Activated CD4-positive, alpha-beta memory T cell treated with anti-CD3 and anti-CD28 coated beads for 36 hours (primary cell): ENCODE data around the gene DOK3. TPM values are rescaled to one million over a fixed set of nuclear protein-coding genes. Genes with fewer than 3 reads are reported as not detected.

Experiments
- CTCF ChIA-PET: fragments of 350-600 bp; sonication (Branson Sonifier 250); formaldehyde crosslinking; loops from one replicate; lab custom pipeline; 2021; ENCODE audit warnings: antibody characterized with exemption, inconsistent platforms; lab: Charles Lee
- POLR2A ChIA-PET: fragments of 350-600 bp; sonication (Branson Sonifier 250); formaldehyde crosslinking; loops from one replicate; lab custom pipeline; 2021; ENCODE audit warnings: antibody characterized with exemption; lab: Charles Lee
- DNase-seq: peaks from one replicate; pipeline ENCODE4 v3.0.0-alpha.2; 2020
- H3K27ac Mint-ChIP-seq: one replicate; pipeline ENCODE4 v1.8.0; 2021; ENCODE audit warnings: mixed read lengths
- H3K27me3 Mint-ChIP-seq: one replicate; pipeline ENCODE4 v1.8.0; 2021; ENCODE audit warnings: mixed read lengths
- H3K36me3 Mint-ChIP-seq: one replicate; pipeline ENCODE4 v1.8.0; 2021; ENCODE audit warnings: mixed read lengths
- H3K4me1 Mint-ChIP-seq: one replicate; pipeline ENCODE4 v1.8.0; 2021; ENCODE audit warnings: low read depth, mixed read lengths
- H3K4me3 Mint-ChIP-seq: one replicate; pipeline ENCODE4 v1.8.0; 2021; ENCODE audit warnings: mild to moderate bottlenecking, mixed read lengths
- H3K9me3 Mint-ChIP-seq: one replicate; pipeline ENCODE4 v1.8.0; 2021; ENCODE audit warnings: mixed read lengths
- intact Hi-C: fragments of 100-400 bp; cut with micrococcal nuclease; formaldehyde crosslinking; loops from one replicate; pipeline ENCODE4 v1.15.1; 2023
- total RNA-seq, 2 experiments: library from RNA; stranded (reverse); gene quantifications; one replicate each; pipeline ENCODE4 v1.2.3, GENCODE V29; 2021

DOK3 gene
- total RNA-seq, 2 experiments from 2014 or later, result 0.52 to 1.3 TPM

DNA sequence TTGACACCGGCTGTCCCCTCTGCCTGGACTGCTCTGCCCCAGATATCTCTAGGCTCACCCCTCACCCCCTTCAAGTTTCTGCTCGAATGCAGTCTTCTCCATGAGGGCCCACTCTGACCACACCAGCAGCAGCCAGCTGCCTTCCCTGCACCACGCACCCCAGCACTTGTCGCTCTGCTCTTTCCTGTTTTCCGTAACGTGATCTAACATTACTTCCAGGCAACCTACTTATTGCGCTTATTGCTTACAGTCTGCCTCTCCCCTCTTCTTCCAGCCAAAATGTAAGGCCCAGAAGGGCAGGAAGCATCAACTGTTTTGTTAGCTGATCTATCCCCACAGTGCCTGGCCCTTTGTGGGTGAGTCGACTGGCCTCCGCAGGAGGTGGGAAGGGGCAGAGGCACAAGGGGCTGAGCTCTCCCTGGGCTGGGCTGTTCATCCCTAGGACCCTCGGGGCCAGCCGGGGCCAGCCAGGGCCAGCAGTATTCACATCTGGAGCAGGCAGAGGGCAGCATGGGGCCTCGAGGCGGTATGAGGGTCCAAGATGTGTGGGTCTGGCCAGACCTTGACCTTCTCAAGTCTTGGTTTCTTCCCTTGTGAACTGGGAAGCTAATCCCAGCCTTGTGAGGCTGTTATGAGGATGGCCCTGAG lies 24.6 kb downstream of the DOK3 start:
- no peak overlapping the region for H3K4me3 Mint-ChIP-seq
- no peaks in the 10 kb centered on the region for H3K9me3 Mint-ChIP-seq
- H3K36me3 Mint-ChIP-seq, result peaks cover 8% of the 10 kb centered on the region
- CTCF ChIA-PET, result interaction anchor here (1.1 kb wide), 1 partner anchor 16 kb away, joined by 5 read pairs; no protein-coding TSS in a partner anchor
- H3K27me3 Mint-ChIP-seq, result no peaks in the 10 kb centered on the region
- intact Hi-C loops, result no loop called here
- no peak overlapping the region for H3K27ac Mint-ChIP-seq
- no peak for DNase-seq
- POLR2A ChIA-PET, result no interaction called here
- peaks cover under 1% of the 10 kb centered on the region for H3K4me1 Mint-ChIP-seq

DNA sequence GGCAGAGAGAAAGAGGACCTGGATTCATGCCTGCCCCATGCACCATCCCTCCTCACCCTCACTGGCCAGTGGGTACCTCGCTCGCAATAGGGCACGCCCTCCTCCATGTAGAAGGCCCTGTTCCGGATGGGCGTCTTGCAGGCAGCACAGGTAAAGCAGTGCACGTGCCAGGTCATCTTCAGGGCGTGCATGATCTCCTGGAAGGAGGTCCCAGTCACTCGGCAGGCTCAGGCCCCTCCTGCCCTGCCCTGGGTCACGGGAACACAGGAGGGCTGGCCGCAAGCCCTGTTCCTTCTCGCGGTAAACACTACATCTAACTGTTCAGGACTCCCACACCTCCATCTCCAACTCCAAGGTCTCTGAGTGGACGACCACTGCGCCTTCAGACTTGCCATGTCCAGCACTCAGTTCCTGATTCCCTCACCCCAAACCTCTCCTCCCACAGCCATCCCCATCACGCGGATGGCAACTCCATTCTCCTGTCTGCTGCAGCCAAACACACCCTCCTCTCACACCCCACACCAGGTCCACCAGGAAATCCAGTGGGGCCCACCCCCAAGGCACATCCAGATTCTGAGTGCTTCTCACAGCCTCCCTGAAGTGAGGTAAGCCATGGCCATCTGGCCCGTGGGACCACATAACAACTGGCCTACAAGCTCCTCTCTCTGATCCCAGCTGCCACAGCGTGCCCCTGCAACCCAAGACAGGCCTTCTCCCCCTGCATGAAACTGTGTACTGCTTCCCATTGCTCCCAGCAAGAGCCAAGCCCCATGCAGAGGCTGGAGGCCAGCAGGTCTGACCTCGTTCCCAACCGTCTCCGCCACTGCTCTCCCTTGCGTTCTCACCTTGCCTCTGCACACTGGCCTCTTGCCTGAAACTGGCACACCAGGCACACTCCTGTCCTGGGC lies 25.4 kb downstream of the DOK3 start:
- Mint-ChIP-seq H3K36me3 (peaks cover 7% of the 10 kb centered on the region), H3K27me3 (no peaks in the 10 kb centered on the region), H3K4me1 (peaks cover 5% of the 10 kb centered on the region), H3K9me3 (no peaks in the 10 kb centered on the region), H3K4me3 (no peak overlapping the region), H3K27ac (no peak overlapping the region)
- DNase-seq, result no peak
- ChIA-PET POLR2A (no interaction called here), CTCF (interaction anchor here (1.1 kb wide), 1 partner anchor 17 kb away, joined by 5 read pairs; no protein-coding TSS in a partner anchor)
- intact Hi-C loops, result no loop called here

DNA sequence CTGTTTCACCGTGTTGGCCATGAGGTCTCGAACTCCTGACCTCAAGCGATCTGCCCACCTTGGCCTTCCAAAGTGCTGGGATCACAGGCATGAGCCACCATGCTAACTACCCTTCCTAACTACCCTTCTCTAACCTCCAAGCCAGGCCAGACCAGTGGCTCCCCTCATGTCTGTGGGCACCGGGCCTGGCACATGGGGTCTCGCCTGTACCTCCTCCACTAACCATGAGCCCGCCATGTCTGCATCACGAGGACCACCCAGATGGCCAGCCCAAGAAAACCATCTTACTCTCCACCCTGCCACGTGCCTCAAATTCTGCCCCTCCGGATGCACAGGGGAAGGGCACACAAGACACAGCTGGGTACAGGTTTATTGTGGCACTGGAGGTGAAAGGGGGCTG lies 26.6 kb downstream of the DOK3 start:
- Mint-ChIP-seq H3K27ac (no peak overlapping the region), H3K27me3 (no peaks in the 10 kb centered on the region), H3K9me3 (no peaks in the 10 kb centered on the region), H3K4me3 (no peak overlapping the region), H3K4me1 (peaks cover 12% of the 10 kb centered on the region), H3K36me3 (peaks cover 6% of the 10 kb centered on the region)
- POLR2A ChIA-PET, result interaction anchor here (1.1 kb wide), 1 partner anchor 26 kb away, joined by 3 read pairs; no protein-coding TSS in a partner anchor
- CTCF ChIA-PET, result no interaction called here
- intact Hi-C loops, result no loop called here
- no peak for DNase-seq

DNA sequence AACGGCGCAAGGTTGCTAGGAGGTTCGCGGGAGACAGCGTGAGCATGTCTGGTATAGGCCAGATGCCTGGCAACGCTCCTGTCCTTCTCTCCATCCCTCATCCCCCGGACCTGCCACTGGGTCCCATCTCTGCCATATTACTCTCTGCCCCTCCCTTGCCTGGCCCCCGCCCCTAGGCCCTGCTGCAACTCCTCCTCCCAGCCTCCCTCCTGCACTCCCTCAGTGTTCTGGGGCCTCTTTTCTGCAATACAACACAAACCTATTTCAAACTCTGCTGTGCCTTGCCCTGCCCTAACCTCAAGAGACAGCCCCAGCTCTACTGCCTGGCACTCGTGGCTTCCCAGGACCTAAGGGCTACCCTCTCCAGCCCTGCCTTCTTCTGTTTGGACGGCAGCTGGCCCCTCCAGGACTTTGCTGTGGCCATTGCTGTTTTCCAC lies 27.2 kb downstream of the DOK3 start:
- no peaks in the 10 kb centered on the region for H3K27me3 Mint-ChIP-seq
- no peak overlapping the region for H3K4me3 Mint-ChIP-seq
- H3K9me3 Mint-ChIP-seq, result no peaks in the 10 kb centered on the region
- CTCF ChIA-PET, result no interaction called here
- H3K27ac Mint-ChIP-seq, result no peak overlapping the region
- DNase-seq, result no peak
- POLR2A ChIA-PET, result interaction anchor here (0.6 to 1.1 kb wide), 2 partner anchors 25 to 1755 kb away, joined by 3 read pairs; no protein-coding TSS in a partner anchor
- peaks cover 12% of the 10 kb centered on the region for H3K4me1 Mint-ChIP-seq
- intact Hi-C loops, result no loop called here
- peaks cover 4% of the 10 kb centered on the region for H3K36me3 Mint-ChIP-seq

DNA sequence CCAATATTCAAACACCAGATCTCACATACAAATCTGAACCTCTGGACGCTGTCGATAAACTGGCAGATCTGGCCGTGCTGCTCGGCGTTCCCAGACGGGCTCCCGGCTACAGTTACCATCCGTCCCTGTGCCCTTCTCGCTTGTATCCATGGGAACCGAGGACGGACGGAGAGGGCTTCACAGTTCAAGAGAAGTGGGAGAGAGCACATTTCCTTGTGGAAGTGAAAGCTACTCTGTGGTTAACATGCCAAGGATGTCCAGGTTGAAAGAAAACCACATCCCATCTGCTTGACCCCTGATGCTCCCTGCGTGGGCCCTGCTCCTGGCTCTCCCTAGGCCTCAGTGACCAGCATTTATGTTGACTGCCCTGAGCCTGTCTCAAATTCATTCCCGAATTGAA lies 29.9 kb downstream of the DOK3 start:
- ChIA-PET CTCF (interaction anchor here (1.5 to 2.6 kb wide), 2 partner anchors 20 to 75 kb away, joined by 7 read pairs; no protein-coding TSS in a partner anchor), POLR2A (no interaction called here)
- intact Hi-C loops, result loop anchor here (2.0 kb wide), 1 partner anchor 17 kb away; the partner anchor contains the start of gene PDLIM7
- Mint-ChIP-seq H3K27me3 (no peaks in the 10 kb centered on the region), H3K27ac (peak overlapping the region; percentile 84), H3K9me3 (no peaks in the 10 kb centered on the region), H3K36me3 (peaks cover 2% of the 10 kb centered on the region), H3K4me3 (no peak overlapping the region), H3K4me1 (peaks cover 23% of the 10 kb centered on the region)
- no peak for DNase-seq

DNA sequence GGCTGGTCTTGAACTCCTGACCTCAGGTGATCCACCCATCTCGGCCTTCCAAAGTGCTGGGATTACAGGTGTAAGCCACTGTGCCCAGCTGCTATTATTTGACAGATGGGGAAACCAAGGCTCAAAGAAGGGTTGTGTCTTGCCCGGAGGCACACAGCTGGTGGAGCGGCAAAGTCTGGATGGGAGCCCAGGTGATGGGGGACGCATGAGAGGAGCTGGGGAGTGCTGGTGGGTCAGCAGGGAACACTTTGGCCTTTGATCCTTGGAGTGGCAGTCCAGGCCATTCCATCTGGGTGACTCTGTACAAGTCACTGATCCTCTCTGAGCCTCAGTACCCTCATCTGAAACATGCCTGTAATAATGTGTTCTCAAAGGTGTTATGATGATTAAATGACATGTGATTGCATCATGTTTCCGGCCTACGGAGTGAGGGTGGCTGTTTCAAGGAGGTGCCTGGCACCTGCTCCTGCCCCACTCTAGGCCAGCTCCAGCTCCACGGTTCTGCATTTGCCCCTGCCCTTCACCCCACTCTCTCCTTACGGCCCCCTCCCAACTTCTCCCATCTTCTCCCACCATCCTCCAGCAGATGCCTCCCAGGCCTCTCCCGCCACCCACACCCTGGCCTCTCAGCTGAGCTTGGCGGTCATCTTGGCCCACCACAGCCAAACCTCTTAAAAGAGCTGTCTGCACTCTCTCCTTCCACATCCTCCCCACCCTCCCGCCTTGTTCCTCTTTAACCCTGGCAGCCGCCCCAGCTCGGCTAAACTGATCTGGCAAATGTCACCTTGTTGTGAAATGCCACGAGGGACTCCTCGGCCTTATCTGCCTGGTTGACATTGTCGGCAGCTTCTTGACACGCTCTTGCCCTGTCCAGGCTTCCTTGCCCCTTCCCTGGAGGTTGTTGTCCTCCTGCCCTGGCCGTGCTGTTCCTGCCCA lies 30.6 kb downstream of the DOK3 start:
- peaks cover 2% of the 10 kb centered on the region for H3K36me3 Mint-ChIP-seq
- ChIA-PET CTCF (interaction anchor here (0.8 to 2.6 kb wide), 6 partner anchors 19 to 88 kb away, joined by 3 to 7 read pairs (median 5); no protein-coding TSS in a partner anchor), POLR2A (interaction anchor here (1.3 to 1.4 kb wide), 2 partner anchors 23 to 45 kb away, joined by 4 read pairs; no protein-coding TSS in a partner anchor)

DNA sequence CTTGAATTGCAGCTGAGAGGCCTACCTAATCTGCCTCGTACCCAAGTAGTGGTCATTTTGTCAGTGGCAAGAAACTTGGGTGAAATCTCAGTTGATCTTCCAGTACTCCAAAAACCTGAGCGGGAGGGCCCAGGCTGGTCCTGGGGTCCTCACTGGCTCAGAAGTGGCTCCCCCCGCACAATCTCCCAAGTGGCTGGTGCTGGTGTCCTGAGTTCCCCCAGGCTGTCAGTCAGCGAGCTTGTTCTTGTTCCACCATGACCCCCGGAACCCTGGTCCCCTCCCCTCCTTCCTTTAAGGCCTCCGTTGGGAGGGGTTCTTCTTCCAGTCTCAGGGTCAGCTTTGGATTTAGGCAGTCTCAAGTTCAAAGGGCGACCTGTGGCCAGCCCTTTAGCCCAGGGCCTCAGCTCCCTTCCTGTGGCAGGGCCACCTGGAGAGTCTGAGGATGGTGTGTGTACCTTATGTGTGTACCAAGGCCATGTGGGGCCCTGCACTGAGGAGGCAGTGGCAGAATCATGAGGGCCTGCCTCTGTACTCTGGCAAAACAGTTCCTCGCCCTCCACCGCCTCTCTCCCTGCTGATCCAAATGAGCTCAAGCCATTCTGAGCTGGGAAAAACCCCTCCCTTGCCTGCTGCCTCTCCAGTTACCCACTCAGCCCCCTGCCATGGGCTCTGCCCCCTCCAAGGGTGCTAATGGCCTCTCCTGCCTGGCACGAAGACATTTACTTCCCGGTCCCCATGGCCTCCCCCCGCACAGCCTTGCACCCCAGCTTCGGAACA lies 31.7 kb downstream of the DOK3 start:
- no peak overlapping the region for H3K4me3 Mint-ChIP-seq

More for the DNA sequence above, 30.6 kb downstream of the DOK3 start:
- Mint-ChIP-seq H3K4me3 (no peak overlapping the region), H3K27ac (peak overlapping the region; percentile 84), H3K4me1 (peaks cover 27% of the 10 kb centered on the region), H3K27me3 (peaks cover 3% of the 10 kb centered on the region), H3K9me3 (no peaks in the 10 kb centered on the region)
- intact Hi-C loops, result loop anchor here (2.0 kb wide), 1 partner anchor 18 kb away; the partner anchor contains the start of gene PDLIM7
- peak; percentile 44 for DNase-seq

DNA sequence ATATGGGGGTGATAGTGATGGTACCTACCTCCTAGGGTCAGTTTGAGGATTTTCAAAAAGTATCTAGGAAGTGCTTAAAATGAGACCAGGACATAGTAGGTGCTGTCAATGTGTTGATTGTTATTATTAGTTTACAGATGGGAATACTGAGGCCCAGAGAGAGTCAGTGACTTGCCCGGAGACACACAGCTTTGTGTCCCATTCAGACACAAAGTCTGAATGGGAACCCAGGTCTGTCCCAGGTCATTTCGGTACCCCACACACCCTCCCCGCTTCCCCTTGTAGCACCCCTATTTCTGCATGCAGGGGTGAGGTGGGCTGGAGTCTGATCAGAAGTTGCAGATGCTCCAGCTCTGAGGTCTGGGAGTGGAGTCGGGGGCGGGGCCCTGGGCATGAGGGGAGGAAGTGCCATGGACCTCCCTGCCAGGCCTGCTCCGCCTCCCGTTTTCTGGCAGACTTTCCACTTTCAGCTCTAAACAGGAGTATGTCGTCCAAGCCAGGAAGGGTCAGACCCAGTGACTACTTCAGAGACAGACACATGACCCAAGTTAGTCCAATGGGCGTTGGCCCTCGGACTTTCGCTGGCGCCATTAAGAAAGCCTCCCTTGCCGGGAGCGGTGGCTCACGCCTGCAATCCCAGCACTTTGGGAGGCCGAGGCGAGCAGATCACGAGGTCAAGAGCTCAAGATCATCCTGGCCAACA lies 32.9 kb downstream of the DOK3 start:
- H3K36me3 Mint-ChIP-seq, result peaks cover 2% of the 10 kb centered on the region
- peaks cover 5% of the 10 kb centered on the region for H3K27me3 Mint-ChIP-seq
- intact Hi-C loops, result no loop called here
- DNase-seq, result no peak
- H3K4me1 Mint-ChIP-seq, result peaks cover 32% of the 10 kb centered on the region
- no peak overlapping the region for H3K4me3 Mint-ChIP-seq
- CTCF ChIA-PET, result interaction anchor here (0.8 to 1.8 kb wide), 4 partner anchors 19 to 167 kb away, joined by 3 to 5 read pairs (median 4); no protein-coding TSS in a partner anchor
- no peak overlapping the region for H3K27ac Mint-ChIP-seq
- no peaks in the 10 kb centered on the region for H3K9me3 Mint-ChIP-seq
- POLR2A ChIA-PET, result interaction anchor here (1.0 kb wide), 1 partner anchor 19 kb away, joined by 3 read pairs; no protein-coding TSS in a partner anchor

More for the DNA sequence above, 31.7 kb downstream of the DOK3 start:
- intact Hi-C loops, result loop anchor here (2.0 kb wide), 1 partner anchor 19 kb away; the partner anchor contains the start of gene PDLIM7
- H3K9me3 Mint-ChIP-seq, result no peaks in the 10 kb centered on the region
- H3K4me1 Mint-ChIP-seq, result peaks cover 28% of the 10 kb centered on the region
- H3K27me3 Mint-ChIP-seq, result peaks cover 5% of the 10 kb centered on the region
- ChIA-PET CTCF (interaction anchor here (0.6 to 2.6 kb wide), 11 partner anchors 18 to 168 kb away, joined by 3 to 7 read pairs (median 3); no protein-coding TSS in a partner anchor), POLR2A (interaction anchor here (0.6 to 1.4 kb wide), 3 partner anchors 22 to 56 kb away, joined by 3 to 4 read pairs (median 4); no protein-coding TSS in a partner anchor)
- peaks cover 2% of the 10 kb centered on the region for H3K36me3 Mint-ChIP-seq
- peak overlapping the region; percentile 84 for H3K27ac Mint-ChIP-seq
- DNase-seq, result no peak

DNA sequence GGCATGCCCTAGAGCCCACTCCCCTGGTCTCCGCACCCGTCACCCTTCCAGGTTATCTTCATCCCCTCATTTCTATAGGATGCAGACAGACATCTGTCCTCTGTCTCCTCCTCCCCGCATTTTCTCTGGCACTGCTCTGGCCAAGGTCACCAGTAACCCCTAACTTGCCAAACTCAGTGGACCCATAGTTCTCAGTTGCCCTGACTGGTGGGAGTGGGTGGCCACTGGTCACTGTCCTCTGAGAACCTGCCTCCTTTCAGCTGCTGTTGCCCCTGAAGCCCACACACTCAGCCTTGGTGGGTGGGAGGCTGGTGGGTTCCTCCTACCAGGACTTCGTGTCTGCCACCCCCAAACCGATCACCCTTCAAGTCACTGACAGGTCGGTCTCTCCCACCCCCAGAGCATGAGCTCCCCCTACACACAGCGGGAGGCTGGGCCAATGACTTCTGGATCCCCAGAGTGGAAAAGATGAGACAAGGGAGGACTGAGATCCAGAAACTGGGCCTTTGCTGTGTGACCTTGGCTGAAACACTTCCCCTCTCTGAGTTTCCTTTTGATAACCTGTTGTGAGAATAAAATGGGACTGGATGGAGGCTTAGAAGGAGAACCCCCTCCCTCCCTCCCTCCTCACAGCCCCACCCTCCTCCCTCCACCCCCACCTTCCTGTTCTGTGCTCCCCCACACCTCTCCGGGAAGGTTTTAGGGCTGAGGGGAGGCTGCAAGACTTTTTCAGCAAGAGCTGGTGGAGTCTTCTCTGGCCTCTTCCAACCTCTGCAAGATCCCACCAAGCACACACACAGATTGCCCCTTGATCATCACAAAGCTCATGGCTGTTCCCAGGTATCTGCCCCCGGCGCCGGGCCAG lies 33.8 kb downstream of the DOK3 start:
- Mint-ChIP-seq H3K4me3 (no peak overlapping the region), H3K36me3 (peaks cover 2% of the 10 kb centered on the region), H3K27ac (no peak overlapping the region), H3K9me3 (no peaks in the 10 kb centered on the region), H3K4me1 (peaks cover 34% of the 10 kb centered on the region), H3K27me3 (peaks cover 5% of the 10 kb centered on the region)
- CTCF ChIA-PET, result interaction anchor here (0.8 to 1.8 kb wide), 2 partner anchors 18 to 166 kb away, joined by 4 to 5 read pairs; no protein-coding TSS in a partner anchor
- no peak for DNase-seq
- POLR2A ChIA-PET, result interaction anchor here (1.0 kb wide), 1 partner anchor 20 kb away, joined by 3 read pairs; no protein-coding TSS in a partner anchor
- intact Hi-C loops, result no loop called here
